Measurements from ENCODE around the gene FAM8A1.
"Not testable (repeated sequence)": the region's sequence is repeated elsewhere in the genome, so short reads cannot be mapped to it uniquely, and the experiment has no call there.

The FAM8A1 gene

GRCh38 chr6:17574866-17575560 lies 25.1 kb upstream of the FAM8A1 start:
- TF ChIP-seq CTCF (IDR thresholded peaks at IDR 0.05; ENCODE audit: extremely low read depth, missing control alignments): no peak
- no peak for DNase-seq (ENCODE audit: low spot score)

- DNase-seq (ENCODE audit: low spot score): no peak
- TF ChIP-seq CTCF (IDR thresholded peaks at IDR 0.05; ENCODE audit: extremely low read depth, missing control alignments): no peak
Observed at GRCh38 chr6:17577059-17577458, 23.0 kb upstream of the FAM8A1 start.

DNA sequence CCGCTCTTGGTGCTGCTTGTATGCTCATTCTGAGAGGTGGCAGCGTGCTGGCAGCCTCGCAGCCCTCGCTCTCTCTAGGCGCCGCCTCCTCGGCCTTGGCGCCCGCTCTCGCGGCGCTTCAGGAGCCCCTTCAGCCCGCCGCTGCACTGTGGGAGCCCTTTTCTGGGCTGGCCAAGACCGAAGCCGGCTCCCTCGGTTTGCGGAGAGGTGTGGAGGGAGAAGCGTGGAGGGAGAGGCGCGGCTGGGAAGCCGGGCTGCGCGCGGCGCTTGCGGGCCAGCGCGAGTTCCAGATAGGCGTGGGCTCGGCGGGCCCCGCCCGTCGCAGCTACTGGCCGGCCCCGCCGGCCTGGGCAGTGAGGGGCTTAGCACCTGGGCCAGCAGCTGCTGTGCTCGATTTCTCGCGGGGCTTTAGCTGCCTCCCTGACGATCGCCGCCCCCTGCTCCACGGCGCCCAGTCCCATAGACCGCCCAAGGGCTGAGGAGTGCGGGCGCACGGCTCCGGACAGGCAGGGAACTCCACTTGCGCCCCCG lies 19.5 kb upstream of the FAM8A1 start:
- TF ChIP-seq CTCF (IDR thresholded peaks at IDR 0.05; ENCODE audit: extremely low read depth, missing control alignments): no peak
- DNase-seq (ENCODE audit: low spot score): no peak

DNA sequence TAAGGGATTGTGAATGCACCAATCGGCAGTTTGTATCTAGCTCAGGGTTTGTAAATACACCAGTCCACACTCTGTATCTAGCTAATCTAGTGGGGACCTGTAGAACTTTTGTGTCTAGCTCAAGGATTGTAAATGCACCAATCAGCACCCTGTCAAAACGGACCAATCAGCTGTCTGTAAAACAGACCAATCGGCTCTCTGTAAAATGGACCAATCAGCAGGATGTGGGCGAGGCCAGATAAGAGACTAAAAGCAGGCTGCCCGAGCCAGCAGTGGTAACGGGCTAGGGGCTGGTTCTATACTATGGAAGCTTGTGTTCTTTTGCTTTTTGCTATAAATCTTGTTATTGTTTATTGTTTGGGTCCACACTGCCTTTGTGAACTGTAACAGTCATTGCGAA lies 18.8 kb upstream of the FAM8A1 start:
- DNase-seq (ENCODE audit: low spot score): not testable (repeated sequence)

GRCh38 chr6:17583811-17584210 lies 16.3 kb upstream of the FAM8A1 start:
- no peak for TF ChIP-seq CTCF (IDR thresholded peaks at IDR 0.05; ENCODE audit: extremely low read depth, missing control alignments)
- DNase-seq (ENCODE audit: low spot score): no peak

DNA sequence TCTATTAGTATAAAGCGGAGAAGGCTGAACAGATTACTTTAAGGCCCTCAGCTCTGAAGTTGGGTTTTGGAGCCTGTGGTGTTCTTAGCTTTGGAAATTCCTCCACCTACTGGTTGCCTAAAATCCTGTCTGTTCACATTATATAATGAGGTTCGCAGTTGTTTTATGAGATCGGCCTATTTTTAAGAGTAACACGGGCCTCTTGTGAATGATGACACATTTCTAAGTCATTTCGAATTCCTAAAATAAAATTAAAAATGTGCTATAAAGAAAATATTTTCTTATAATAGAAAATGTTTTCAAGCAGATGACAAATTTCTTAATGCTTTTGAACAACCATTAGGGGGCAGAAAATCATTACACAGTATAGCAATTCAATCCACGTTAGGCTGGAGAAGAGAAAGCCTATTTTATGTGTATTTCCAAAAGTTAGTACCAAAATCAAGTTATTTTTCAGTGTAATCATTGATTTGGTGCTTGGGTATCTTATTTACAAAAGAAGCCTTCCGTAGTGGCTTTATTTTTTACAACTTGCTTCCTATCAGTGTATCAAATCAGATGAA lies 15.8 kb upstream of the FAM8A1 start:
- DNase-seq (ENCODE audit: low spot score): peak; percentile 66
- peak; percentile 45 for TF ChIP-seq CTCF (IDR thresholded peaks at IDR 0.05; ENCODE audit: extremely low read depth, missing control alignments)

DNA sequence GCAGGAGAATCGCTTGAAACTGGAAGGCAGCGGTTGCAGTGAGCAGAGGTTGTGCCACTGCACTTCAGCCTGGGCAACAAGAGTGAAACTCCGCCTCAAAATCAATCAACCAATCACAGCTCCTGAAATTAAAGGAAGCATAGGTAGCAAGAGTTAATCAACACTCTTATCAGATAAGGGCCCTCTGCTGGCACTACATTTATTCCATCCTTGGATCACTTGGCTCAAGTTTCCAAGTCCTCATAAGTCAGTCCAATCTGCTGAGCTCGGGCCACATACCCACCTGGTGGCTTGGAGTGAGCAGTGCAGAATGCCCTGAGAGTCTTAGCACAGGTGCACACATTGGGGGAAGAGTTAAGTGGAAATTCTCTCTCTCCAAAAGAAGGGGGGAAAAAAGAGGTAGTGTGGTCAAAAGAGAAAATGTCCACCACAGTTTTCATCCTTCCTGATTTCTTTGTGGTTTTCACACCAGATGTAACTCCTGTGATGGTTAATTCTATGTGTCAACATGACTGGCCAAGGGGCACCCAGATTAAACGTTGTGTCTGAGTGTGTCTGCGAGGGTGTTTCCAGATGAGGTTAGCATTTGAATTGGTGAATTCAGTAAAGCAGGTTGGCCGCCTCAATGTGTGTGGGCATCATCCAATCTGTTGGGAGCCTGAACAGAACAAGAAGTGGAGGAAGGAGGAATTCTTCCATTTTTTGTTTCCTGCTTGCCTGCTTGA lies 14.2 kb upstream of the FAM8A1 start:
- TF ChIP-seq CTCF (IDR thresholded peaks at IDR 0.05; ENCODE audit: extremely low read depth, missing control alignments): no peak
- DNase-seq (ENCODE audit: low spot score): no peak

DNA sequence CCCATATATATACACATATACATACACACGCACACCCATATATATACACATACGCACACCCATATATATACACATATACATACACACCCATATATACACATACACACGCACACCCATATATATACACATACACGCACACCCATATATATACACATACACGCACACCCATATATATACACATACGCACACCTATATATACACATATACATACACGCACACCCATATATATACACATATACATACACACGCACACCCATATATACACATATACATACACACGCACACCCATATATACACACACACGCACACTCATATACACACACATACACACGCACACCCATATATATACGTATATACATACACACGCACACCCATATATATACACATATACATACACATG lies 13.5 kb upstream of the FAM8A1 start:
- DNase-seq (ENCODE audit: low spot score): not testable (repeated sequence)

Measured in GM20000 (cell line).